GM12891 (cell line): Measurements from ENCODE around the gene SLC39A7.
"Not testable (repeated sequence)": the region's sequence is repeated elsewhere in the genome, so short reads cannot be mapped to it uniquely, and the experiment has no call there.

Experiments
- DNase-seq: peaks from one replicate; pipeline ENCODE4 v3.0.0; 2011; ENCODE audit warnings: low spot score; ENCODE audit not compliant: insufficient read length
- FAIRE-seq: peaks from 2 replicates; lab custom pipeline; 2011; peaks lifted over from hg19 to GRCh38; lab: Jason Lieb, UNC
- PAX5 ChIP-seq: IDR thresholded peaks from 2 replicates; pipeline ENCODE4 v1.6.1; 2011; ENCODE audit warnings: low read length, moderate library complexity, mild to moderate bottlenecking; ENCODE audit not compliant: insufficient read depth, severe bottlenecking
- POLR2A ChIP-seq: IDR thresholded peaks from 2 replicates; pipeline ENCODE4 v1.6.1; 2011; ENCODE audit warnings: low read depth, low read length, control low read depth
- POLR2AphosphoS5 ChIP-seq: IDR thresholded peaks from 2 replicates; pipeline ENCODE4 v1.6.1; 2011; ENCODE audit warnings: low read depth, low read length, control low read depth
- POU2F2 ChIP-seq: IDR thresholded peaks from 2 replicates; pipeline ENCODE4 v1.6.1; 2011; ENCODE audit warnings: low read depth, mild to moderate bottlenecking, control low read depth, low read length, moderate library complexity
- SPI1 ChIP-seq: IDR thresholded peaks from 2 replicates; pipeline ENCODE4 v1.6.1; 2011; ENCODE audit warnings: low read depth, low read length, control low read depth
- TAF1 ChIP-seq: IDR thresholded peaks from 2 replicates; pipeline ENCODE4 v1.6.1; 2011; ENCODE audit warnings: low read depth, low read length, control low read depth

SLC39A7 gene

GRCh38 chr6:33212857-33213165, 12.1 kb downstream of the SLC39A7 start:
- TF ChIP-seq PAX5 (no peak), SPI1 (no peak), TAF1 (no peak), POLR2AphosphoS5 (peak; percentile 50; the same call in 1 of the 2 replicates), POLR2A (peak; percentile 63; the same call in 1 of the 2 replicates), POU2F2 (no peak)
- FAIRE-seq (no peak), DNase-seq (no peak)

GRCh38 chr6:33213166-33213988, 12.7 kb downstream of the SLC39A7 start:
- peak; percentile 59 for TF ChIP-seq SPI1
- TF ChIP-seq PAX5 = no peak
- TF ChIP-seq POLR2AphosphoS5 = no peak
- peak; percentile 11; the same call in 1 of the 2 replicates for TF ChIP-seq POLR2A
- TF ChIP-seq POU2F2 = no peak
- TF ChIP-seq TAF1 = no peak
- DNase-seq = no peak

DNA sequence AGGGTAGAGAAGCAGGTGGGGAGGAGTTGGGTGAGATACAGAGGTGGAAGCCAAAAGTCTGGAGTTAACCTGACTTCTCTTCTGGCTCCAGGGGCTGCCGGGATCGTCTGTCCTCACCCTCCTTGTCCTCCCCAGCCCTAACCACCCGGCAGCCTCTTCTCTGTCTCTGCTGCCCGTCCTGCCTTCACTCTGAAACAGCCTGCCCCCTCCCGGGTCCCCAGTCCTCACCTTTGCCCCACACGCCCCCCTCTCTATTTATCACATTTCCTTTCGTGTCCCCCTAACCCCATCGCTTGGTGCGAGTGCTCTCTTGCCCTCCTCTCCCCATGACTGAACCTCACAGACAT, 13.3 kb downstream of the SLC39A7 start:
- DNase-seq (no peak), FAIRE-seq (no peak)
- TF ChIP-seq POU2F2 (no peak), POLR2A (no peak), PAX5 (no peak), POLR2AphosphoS5 (no peak)

More at GRCh38 chr6:33213166-33213988, 12.7 kb downstream of the SLC39A7 start:
- peak; percentile 26 for FAIRE-seq

DNA sequence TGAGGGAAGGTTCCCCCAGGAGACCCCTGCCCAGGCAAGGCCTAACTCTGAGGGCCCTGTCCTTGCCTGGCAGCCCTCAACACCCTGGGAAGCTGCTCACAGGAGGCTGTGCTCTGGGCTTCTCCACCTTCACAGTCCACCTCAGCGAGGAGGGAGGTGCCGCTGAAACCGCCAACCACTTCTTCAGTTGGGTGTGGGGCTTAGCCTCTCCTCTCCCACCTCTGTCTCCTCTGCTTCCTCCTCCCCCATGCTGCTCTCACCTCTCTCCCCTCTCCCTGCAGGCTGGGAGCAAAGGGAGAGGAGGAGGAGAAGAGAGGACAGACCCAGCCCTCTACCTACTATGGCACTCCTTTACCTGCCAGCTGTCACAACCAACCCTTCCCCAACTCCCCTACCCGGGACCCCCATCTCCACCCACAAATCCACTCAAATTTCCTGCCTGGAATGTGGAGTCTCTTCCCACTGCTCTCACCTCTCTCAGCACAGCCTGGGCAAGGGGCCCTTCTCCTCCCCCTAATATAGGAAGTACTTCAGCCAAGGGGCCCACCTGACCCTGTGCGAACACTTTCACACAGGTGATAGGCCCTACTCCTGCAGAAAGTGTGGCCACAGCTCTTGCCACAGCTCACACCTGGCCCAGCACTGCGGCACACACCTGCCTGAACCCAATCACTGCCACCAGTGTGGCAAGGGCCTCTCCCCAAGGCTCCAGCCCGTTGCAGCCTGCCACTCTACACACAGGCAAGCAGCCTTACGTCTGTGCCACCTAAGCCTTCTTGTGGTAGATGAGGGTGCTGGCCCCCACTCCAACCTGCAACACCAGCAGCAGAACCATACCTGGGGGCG, 14.8 kb downstream of the SLC39A7 start:
- TF ChIP-seq TAF1 (no peak), SPI1 (no peak)
- no peak for FAIRE-seq
- no peak for DNase-seq

DNA sequence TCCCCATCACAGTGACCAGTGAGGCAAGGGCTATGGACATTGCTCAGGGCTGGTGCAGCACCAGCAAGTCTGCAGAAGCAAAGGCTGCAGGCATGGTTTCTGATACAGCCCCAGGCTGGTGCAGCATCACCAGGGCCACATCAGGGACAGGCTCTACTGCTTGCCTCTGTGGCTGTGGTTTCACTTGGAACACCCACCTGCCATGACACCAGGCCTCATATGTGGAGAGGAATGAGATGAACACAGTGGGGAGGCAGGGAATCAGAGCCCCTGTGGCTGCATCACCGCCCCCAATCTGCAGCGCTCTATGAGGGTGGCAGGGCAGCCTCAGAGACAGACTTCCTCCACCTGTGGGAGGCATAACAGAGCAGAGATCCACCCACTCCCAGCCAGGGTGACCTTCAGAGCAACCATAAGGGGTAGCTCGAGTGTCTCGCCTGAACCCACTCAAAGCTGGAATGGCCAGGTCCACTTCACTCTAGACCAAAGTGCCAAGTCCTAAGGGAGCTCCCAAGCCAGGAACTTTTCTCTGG, 15.5 kb downstream of the SLC39A7 start:
- TF ChIP-seq SPI1 (no peak), POLR2A (no peak), POLR2AphosphoS5 (no peak), TAF1 (no peak), PAX5 (no peak), POU2F2 (no peak)
- no peak for FAIRE-seq
- no peak for DNase-seq

DNA sequence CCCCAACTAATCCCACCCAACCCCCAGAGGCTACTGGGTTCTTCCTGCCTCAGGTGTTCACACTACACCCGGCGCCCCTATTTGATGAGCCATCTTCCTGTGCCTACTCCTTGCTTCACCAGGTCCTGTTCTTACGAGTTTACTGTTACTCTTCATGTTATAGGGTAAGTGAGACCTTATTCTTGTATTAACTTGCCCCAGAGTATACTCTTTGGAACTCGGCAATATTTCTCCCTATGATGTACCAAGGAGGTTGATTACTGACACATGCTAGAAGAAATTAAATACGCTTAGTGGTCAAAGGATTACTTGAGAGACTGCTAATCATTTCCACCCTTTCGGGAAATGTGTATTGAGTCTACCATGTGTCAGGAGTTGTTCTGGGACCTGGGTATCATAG, 16.6 kb downstream of the SLC39A7 start:
- TF ChIP-seq TAF1 = no peak
- no peak for TF ChIP-seq POU2F2
- no peak for TF ChIP-seq POLR2AphosphoS5
- no peak for DNase-seq
- FAIRE-seq = no peak

GRCh38 chr6:33217681-33218080, 17.0 kb downstream of the SLC39A7 start:
- FAIRE-seq = no peak
- TF ChIP-seq SPI1 (no peak), POLR2A (no peak), POLR2AphosphoS5 (no peak), PAX5 (no peak), TAF1 (no peak), POU2F2 (no peak)
- DNase-seq = no peak

DNA sequence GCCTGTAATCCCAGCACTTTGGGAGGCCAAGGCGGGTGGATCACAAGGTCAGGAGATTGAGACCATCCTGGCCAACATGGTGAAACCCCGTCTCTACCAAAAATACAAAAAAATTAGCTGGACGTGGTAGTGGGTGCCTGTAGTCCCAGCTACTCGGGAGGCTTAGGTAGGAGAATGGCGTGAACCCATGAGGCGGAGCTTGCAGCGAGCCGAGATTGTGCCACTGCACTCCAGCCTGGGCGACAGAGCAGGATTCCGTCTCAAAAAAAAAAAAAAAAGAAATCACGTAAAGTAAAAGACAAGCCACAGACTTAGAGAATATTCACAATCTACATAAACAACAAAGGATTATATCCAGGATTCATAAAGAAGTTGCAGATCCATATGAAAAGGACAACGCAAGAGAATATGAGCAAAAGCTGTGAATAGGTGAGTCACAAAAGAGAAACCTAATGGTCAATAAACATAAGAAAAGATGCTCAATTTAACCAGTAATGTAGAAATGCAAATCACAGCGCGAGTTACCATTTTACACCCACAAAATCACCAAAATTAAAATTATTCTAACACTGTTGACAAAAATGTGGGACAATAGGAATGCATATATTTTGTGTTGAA, 25.9 kb downstream of the SLC39A7 start:
- not testable (repeated sequence) for DNase-seq, FAIRE-seq

GRCh38 chr6:33235221-33235634, 34.6 kb downstream of the SLC39A7 start:
- DNase-seq = no peak
- no peak for TF ChIP-seq POLR2AphosphoS5
- no peak for TF ChIP-seq SPI1
- TF ChIP-seq PAX5 = no peak
- no peak for TF ChIP-seq TAF1
- no peak for TF ChIP-seq POU2F2
- TF ChIP-seq POLR2A = no peak
- no peak for FAIRE-seq
